CD4-positive, alpha-beta T cell treated with Interleukin-4 for 1 hour (primary cell): Measurements from ENCODE around the gene BRDT.

Source experiments
- DNase-seq, 2 donors: peaks; one replicate each; pipeline ENCODE4 v3.0.0-alpha.2; 2020 to 2022

The BRDT gene

GRCh38 chr1:91949356-91949699, at the start of gene BRDT:
BRDT (plus strand) TSS chr1:91949401; CDS start chr1:91962755, 13,354 bp downstream.
- no peak for DNase-seq

DNA sequence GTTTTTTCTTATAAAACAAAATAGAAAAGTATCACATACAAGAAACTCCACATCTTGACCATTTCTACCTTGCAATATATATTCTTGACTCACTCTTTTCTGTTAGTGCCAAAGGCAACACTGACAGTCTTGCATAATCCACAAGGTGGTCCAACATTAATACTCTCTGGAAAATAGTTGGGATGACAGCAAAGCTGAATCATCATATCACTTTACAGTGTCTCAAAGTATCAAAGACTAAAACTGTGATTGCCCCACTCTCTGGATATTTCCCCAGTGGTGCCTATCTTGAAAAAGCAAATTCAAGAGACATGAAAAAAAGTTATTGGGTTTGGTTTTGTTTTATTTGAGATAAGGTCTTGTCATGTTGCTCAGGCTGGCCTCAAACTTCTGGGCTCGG, 48.6 kb upstream of the BRDT start:
- DNase-seq: no peak

- no peak for DNase-seq
Observed at GRCh38 chr1:91901231-91901630, 48.0 kb upstream of the BRDT start.

- no peak for DNase-seq
Observed at GRCh38 chr1:91912266-91912665, 36.9 kb upstream of the BRDT start.

GRCh38 chr1:91913018-91913417, 36.2 kb upstream of the BRDT start:
- DNase-seq: no peak

- DNase-seq: no peak
Observed at GRCh38 chr1:91916046-91916445, 33.2 kb upstream of the BRDT start.

- DNase-seq: no peak
Observed at GRCh38 chr1:91916811-91917460, 32.3 kb upstream of the BRDT start.

DNA sequence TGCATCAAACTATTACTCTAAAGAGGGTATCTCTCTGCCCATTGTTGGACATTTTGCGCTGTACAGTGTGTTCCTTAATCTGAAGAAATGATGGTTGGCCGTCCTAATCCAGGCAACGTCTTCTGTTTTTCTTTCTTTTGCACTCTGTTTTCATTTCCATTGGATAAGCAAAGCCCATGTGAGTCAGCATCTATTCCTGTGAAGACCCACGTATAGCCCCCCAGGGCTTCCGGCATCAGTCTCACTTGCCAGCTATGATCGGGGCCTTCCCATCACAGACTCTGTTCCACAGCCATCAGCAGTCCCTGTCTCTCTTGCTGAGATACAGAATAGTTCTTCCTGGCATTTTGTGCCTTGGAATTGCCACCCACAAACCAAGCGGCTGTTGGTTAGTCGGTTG, 29.2 kb upstream of the BRDT start:
- DNase-seq: no peak

- DNase-seq: no peak
Observed at GRCh38 chr1:91924146-91924545, 25.1 kb upstream of the BRDT start.

DNA sequence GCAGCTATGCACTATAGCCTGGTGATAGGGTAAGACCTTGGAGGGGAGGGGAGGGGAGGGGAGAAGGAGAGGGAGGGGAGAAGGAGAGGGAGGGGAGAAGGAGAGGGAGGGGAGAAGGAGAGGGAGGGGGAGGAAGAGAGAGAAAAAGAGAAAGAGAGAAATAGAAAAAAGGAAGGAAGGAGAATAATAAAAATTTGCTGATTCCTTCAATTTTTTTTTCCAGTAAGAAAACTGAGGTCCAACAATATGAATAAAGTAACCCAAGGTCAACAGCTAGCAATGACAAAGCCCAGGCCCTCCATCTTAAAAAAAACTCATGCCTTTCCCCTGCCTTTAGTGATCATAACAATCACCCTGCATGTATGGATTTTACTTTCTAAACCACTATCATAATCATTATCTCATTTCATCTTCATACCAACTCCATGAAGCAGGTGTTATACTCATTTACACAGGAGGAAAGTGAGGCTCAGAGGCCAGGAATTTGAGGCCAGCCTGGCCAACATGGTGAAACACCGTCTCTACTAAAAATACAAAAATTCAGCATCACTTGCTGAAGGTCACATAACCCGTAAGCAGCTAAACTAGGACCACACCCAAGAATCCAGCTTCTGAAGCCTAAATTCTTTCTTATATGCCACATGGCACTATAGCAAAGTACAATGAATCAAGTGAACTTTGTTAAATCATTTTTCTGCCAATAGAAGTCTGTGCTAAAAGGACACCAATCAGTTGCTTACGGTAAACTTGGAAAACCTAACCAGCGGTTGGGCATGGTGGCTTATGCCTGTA, 23.4 kb upstream of the BRDT start:
- no peak for DNase-seq

DNA sequence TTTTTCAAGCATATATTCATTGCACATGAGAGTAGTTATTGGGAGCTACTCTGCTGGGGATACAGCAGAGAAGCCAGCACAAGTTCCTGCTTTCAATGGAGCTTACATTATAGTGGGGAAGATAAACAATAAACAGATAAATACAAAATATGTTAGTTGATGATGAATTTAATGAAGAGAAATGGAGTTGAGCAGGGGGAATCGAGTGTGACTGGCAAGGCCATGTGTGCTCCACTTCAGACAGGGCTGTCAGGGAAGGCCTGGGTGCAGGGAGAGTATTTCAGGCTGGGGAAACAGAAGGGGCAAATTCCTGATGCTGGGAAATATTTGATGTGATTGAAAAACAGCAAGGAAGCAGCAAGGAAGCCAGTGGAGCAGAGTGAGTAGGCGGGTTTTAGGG, 21.2 kb upstream of the BRDT start:
- DNase-seq: no peak

DNA sequence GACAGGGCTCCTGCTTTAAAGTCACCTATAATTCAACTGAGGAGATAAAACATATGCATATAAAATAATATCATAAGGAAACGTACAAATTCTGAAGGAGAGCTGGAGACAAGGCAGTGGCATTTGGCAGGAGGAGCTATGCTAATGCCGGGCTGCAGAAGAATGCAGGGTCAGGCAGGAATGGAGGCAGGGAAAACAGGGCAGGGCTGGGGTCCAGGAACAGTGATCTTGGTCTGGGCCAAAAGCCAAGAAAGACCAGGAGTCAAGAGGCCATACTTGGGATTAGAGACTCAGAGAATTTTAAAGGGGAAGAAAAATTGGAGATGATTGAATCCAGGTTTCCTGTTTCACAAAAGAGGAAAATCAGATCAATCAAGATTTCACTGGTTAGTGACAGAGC, 20.0 kb upstream of the BRDT start:
- DNase-seq: no peak

GRCh38 chr1:91937613-91938012, 11.6 kb upstream of the BRDT start:
- DNase-seq: no peak

- no peak for DNase-seq
Observed at GRCh38 chr1:91940496-91940895, 8.7 kb upstream of the BRDT start.

GRCh38 chr1:91944087-91944486, 5.1 kb upstream of the BRDT start:
- DNase-seq: no peak

GRCh38 chr1:91948097-91948496, 1.1 kb upstream of the BRDT start:
- DNase-seq: no peak

DNA sequence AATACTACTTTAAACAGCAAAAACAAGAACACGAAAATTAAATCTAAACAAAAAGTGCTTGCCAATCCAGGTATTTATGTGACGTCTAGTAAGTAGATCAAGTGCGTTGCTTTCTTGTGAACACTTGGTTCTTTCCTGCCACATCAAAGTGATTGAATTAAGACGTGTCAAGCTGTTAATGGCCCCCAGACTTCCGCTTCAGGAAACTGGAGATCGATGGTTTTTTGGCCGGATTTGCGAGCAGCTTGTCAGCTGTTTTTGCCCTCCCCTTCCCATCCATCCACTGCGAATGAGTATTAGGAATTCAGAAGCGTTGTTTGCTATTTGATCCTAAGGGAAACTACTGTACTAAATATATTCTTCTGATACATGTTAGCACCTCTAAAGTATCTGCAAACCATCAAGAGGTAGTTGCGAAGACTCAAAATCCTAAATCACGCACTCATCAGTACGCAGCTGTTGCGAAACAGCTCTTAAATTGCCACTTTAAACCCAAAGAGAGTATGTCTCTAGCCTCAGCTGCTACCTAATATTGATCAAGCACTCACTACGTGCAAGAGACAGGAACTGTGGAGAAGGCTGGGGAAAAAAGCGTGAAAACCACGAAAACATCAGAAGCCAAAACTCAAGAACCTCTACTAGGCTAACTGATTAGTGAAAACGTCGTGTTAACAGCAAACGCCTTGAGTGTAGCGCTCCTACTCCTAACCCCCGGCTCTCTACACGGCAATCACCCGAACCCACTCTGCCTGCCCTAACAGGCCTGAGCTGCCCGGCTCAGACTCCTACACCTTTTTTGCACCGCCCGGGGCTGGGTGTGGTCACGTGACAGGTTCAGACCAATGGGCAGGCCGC, 473 bp upstream of the BRDT start:
- peak; percentile 66 to 86 for DNase-seq

GRCh38 chr1:91952187-91952586, 3.0 kb downstream of the BRDT start:
- DNase-seq: no peak

GRCh38 chr1:91958926-91959325, 9.7 kb downstream of the BRDT start:
- DNase-seq: no peak

- DNase-seq: no peak
Observed at GRCh38 chr1:91968334-91968733, 19.1 kb downstream of the BRDT start.

GRCh38 chr1:91979383-91979782, 30.2 kb downstream of the BRDT start:
- DNase-seq: no peak

DNA sequence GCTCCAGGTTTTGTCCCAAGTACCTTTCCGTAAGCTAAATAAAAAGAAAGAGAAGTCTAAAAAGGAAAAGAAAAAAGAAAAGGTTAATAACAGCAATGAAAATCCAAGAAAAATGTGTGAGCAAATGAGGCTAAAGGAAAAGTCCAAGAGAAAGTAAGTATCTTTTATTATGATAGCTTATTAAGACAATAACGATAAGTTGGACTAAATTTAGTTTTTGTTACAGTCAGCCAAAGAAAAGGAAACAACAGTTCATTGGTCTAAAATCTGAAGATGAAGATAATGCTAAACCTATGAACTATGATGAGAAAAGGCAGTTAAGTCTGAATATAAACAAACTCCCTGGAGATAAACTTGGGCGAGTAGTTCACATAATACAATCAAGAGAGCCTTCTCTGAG, 31.5 kb downstream of the BRDT start:
- DNase-seq: no peak

GRCh38 chr1:91981996-91982609, 32.9 kb downstream of the BRDT start:
- DNase-seq: no peak
